CD4-positive, CD25-positive, alpha-beta regulatory T cell (primary cell): Measurements from ENCODE around the gene NEUROD6. TPM values are rescaled to one million over a fixed set of nuclear protein-coding genes. Genes with fewer than 3 reads are reported as not detected.

Experiments
- ATAC-seq, 2 donors: fragments of 150-1000 bp; cut with Tn5 transposase; one replicate each; pipeline ENCODE4 v1.10.0; 2021; ENCODE audit warnings: low read depth in 2 of 2, moderate number of reproducible peaks in 2 of 2, moderate library complexity in 1 of 2
- DNase-seq, 3 donors: peaks; one replicate each; pipeline versions ENCODE4 v3.0.0 to v3.0.0-alpha.2; 2012 to 2022; ENCODE audit warnings: mixed read lengths in 1 of 3
- H3K27ac ChIP-seq: one replicate; pipeline ENCODE4 v1.7.0; 2013; ENCODE audit warnings: mild to moderate bottlenecking, low read length; ENCODE audit not compliant: insufficient read depth, poor library complexity, severe bottlenecking
- H3K27me3 ChIP-seq: one replicate; pipeline ENCODE4 v1.7.0; 2013; ENCODE audit warnings: low read length; ENCODE audit not compliant: control insufficient read depth, insufficient read depth
- H3K36me3 ChIP-seq: one replicate; pipeline ENCODE4 v1.7.0; 2013; ENCODE audit warnings: mild to moderate bottlenecking, low read length, moderate library complexity; ENCODE audit not compliant: control insufficient read depth, insufficient read depth
- H3K4me1 ChIP-seq: 2 replicates; pipeline ENCODE4 v1.7.0; 2013; ENCODE audit warnings: mild to moderate bottlenecking, low read length; ENCODE audit not compliant: insufficient read depth, control insufficient read depth, poor library complexity, severe bottlenecking
- H3K4me3 ChIP-seq: one replicate; pipeline ENCODE4 v1.7.0; 2013; ENCODE audit warnings: low read depth, mild to moderate bottlenecking, low read length, moderate library complexity
- H3K9me3 ChIP-seq, 2 experiments: 1 replicate in 1 of 2; 2 replicates in 1 of 2; pipeline ENCODE4 v1.7.0; 2013; ENCODE audit warnings: low read length in 2 of 2, mild to moderate bottlenecking in 1 of 2, moderate library complexity in 1 of 2; ENCODE audit not compliant: control insufficient read depth in 2 of 2
- H3K27ac Mint-ChIP-seq, 3 donors: one replicate each; pipeline ENCODE4 v1.8.0; 2020 to 2022; ENCODE audit warnings: mild to moderate bottlenecking in 3 of 3, mixed read lengths in 3 of 3, moderate library complexity in 2 of 3
- H3K27me3 Mint-ChIP-seq: one replicate; pipeline ENCODE4 v1.8.0; 2022; ENCODE audit warnings: mild to moderate bottlenecking, mixed read lengths
- H3K36me3 Mint-ChIP-seq: one replicate; pipeline ENCODE4 v1.8.0; 2020; ENCODE audit warnings: mixed read lengths
- H3K4me1 Mint-ChIP-seq, 4 donors: one replicate each; pipeline ENCODE4 v1.8.0; 2020 to 2022; ENCODE audit warnings: mixed read lengths in 4 of 4, mild to moderate bottlenecking in 1 of 4
- H3K4me3 Mint-ChIP-seq, 4 donors: one replicate each; pipeline ENCODE4 v1.8.0; 2020 to 2022; ENCODE audit warnings: mild to moderate bottlenecking in 4 of 4, mixed read lengths in 4 of 4, moderate library complexity in 3 of 4
- H3K9me3 Mint-ChIP-seq, 7 donors: one replicate each; pipeline ENCODE4 v1.8.0; 2020 to 2022; ENCODE audit warnings: mixed read lengths in 7 of 7, mild to moderate bottlenecking in 3 of 7, moderate library complexity in 2 of 7
- polyA plus RNA-seq, 4 donors: library from polyadenylated mRNA; unstranded; fragments of 300-500 nt; fragmentation: Illumina TruSeq; gene quantifications; one replicate each; pipeline ENCODE4 v1.2.3, GENCODE V29; 2021
- total RNA-seq: library from RNA; stranded (reverse); gene quantifications from one replicate; pipeline ENCODE4 v1.2.3, GENCODE V29; 2022

The NEUROD6 gene
- total and polyA plus RNA-seq, 5 donors from 2014 or later, result not detected

DNA sequence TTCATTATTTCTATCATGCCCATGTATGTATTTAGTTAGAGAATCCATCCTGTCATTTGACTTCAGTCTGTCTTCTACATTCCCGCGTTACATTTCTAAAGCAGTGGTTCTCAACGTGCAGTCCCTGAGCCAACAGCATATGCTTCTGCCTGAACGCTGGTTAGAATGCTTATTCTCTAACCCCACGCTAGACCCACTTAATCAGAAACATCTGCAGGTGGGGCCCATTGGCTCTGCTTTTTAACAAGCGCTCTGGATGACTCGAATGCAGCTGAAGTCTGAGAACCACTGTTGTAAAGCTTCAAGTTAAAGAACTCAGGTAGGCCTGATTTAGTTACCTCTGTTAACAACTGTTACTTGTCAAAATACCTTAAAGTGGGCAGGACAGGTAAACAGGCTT lies 38.2 kb downstream of the NEUROD6 start:
- peak overlapping the region in 1 of 3 donors; percentile 88 for H3K27ac Mint-ChIP-seq
- H3K4me3 ChIP-seq, result no peak overlapping the region
- no peaks in the 10 kb centered on the region for H3K27me3 ChIP-seq
- H3K9me3 ChIP-seq, result no peaks in the 10 kb centered on the region
- H3K27me3 Mint-ChIP-seq, result no peaks in the 10 kb centered on the region
- peaks cover 0 to 5% (median 2%) of the 10 kb centered on the region in 7 donors for H3K9me3 Mint-ChIP-seq
- no peaks in the 10 kb centered on the region for H3K4me1 Mint-ChIP-seq
- DNase-seq (no peak), ATAC-seq (no peak)
- H3K36me3 Mint-ChIP-seq, result no peaks in the 10 kb centered on the region
- no peak overlapping the region for H3K27ac ChIP-seq
- H3K36me3 ChIP-seq, result no peaks in the 10 kb centered on the region
- H3K4me1 ChIP-seq, result no peaks in the 10 kb centered on the region
- H3K4me3 Mint-ChIP-seq, result no peak overlapping the region

DNA sequence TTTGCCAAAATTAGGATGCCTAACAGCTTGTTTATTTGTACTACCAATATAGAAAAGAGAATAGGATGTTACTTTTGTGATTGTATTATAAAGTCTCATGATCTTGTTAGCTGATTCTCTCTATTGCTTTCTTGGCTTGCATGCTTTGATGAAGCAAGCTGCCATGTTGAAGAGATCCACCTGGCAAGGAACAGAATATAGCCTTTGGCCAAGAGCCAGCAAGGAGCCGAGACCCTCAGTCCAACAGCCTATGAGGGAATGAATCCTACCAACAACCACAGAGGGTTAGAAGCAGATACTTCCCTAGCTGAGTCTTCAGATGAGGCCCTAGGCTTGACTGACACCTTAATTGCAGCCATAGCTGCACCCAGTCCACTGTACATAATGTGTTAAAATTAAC lies 41.2 kb downstream of the NEUROD6 start:
- no peaks in the 10 kb centered on the region for H3K27me3 ChIP-seq
- no peak overlapping the region for H3K27ac ChIP-seq
- no peak for DNase-seq
- no peaks in the 10 kb centered on the region for H3K36me3 ChIP-seq
- no peaks in the 10 kb centered on the region for H3K36me3 Mint-ChIP-seq
- no peak for ATAC-seq
- H3K4me1 ChIP-seq, result no peaks in the 10 kb centered on the region
- no peaks in the 10 kb centered on the region for H3K9me3 ChIP-seq
- no peak overlapping the region for H3K4me3 ChIP-seq
- H3K4me1 Mint-ChIP-seq, result no peaks in the 10 kb centered on the region
- no peak overlapping the region for H3K4me3 Mint-ChIP-seq
- H3K9me3 Mint-ChIP-seq, result peaks cover 0 to 8% (median 3%) of the 10 kb centered on the region in 7 donors
- H3K27ac Mint-ChIP-seq, result no peak overlapping the region
- no peaks in the 10 kb centered on the region for H3K27me3 Mint-ChIP-seq

DNA sequence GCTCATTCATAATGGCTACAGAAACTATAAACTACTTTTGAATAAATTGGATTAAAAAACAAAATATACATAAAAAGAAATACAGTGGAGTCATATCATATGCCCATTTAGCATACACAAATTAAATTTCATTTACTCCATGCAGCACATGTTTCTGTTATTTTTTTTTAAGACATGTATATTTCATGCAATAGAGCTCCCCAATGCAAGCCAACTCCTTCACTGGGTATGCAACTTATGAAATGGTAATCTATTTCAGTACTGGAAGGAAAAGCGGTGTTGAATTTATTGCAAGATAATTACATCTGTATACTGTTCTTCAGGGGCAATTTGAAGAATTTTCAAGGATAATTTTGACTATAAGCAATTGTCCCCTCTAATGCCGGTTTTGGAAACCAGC lies 49.9 kb downstream of the NEUROD6 start:
- DNase-seq, result no peak
- H3K36me3 Mint-ChIP-seq, result no peaks in the 10 kb centered on the region
- Histone ChIP-seq H3K4me3 (no peak overlapping the region), H3K27me3 (no peaks in the 10 kb centered on the region), H3K4me1 (no peaks in the 10 kb centered on the region), H3K9me3 (no peaks in the 10 kb centered on the region), H3K27ac (no peak overlapping the region), H3K36me3 (no peaks in the 10 kb centered on the region)
- H3K27me3 Mint-ChIP-seq, result no peaks in the 10 kb centered on the region
- H3K4me3 Mint-ChIP-seq, result no peak overlapping the region
- H3K4me1 Mint-ChIP-seq, result no peaks in the 10 kb centered on the region
- ATAC-seq, result no peak
- H3K9me3 Mint-ChIP-seq, result peaks cover 0 to 5% (median 3%) of the 10 kb centered on the region in 7 donors
- no peak overlapping the region for H3K27ac Mint-ChIP-seq

Other genes with a start within 250 kb of the NEUROD6 start
- not detected for gene ITPRID1, start 173.4 kb upstream of the NEUROD6 start, total RNA-seq
- not detected for gene ITPRID1, start 173.4 kb upstream of the NEUROD6 start, polyA plus RNA-seq